Measurements from ENCODE around the gene GAREM2.

GAREM2 gene

DNA sequence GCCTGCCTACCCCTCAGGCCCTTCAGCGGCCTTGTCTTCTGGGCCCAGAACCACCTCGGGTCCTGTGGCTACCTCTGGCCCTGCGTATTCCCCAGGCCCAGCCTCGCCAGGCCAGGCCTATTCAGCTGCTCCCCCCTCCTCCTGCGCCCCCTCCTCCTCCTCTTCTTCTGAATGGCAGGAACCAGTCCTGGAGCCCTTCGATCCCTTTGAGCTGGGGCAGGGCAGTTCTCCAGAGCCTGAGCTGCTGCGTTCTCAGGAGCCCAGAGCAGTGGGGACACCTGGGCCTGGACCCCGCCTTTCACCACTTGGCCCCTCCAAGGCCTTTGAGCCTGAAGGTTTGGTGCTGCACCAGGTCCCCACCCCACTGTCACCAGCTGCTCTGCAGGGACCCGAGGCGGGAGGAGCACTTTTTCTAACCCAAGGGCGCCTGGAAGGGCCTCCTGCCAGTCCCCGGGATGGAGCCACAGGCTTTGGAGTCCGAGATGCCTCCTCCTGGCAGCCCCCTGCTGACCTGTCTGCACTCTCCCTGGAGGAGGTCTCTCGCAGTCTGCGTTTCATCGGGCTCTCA is 14.7 kb downstream of the GAREM2 start:
- H3K9me3 ChIP-seq (ENCODE audit: control insufficient read depth, insufficient read depth, low read depth, low read length), result no peaks in the 10 kb centered on the region
- no peak overlapping the region for H3K9ac ChIP-seq (ENCODE audit: low read length)
- no peak overlapping the region for H3K27ac ChIP-seq (ENCODE audit: low read depth, low read length)
- no peak overlapping the region for H3K4me3 ChIP-seq (ENCODE audit: low read depth, low read length)
- H3K36me3 ChIP-seq (ENCODE audit: control insufficient read depth, insufficient read depth, low read length), result peaks cover 31% of the 10 kb centered on the region
- peaks cover 8% of the 10 kb centered on the region; the same call in 1 of the 2 replicates for H3K4me1 ChIP-seq (ENCODE audit: control insufficient read depth, insufficient read depth, low read length)
- peaks cover 29% of the 10 kb centered on the region for H3K27me3 ChIP-seq (ENCODE audit: control insufficient read depth, insufficient read depth, low read length)

DNA sequence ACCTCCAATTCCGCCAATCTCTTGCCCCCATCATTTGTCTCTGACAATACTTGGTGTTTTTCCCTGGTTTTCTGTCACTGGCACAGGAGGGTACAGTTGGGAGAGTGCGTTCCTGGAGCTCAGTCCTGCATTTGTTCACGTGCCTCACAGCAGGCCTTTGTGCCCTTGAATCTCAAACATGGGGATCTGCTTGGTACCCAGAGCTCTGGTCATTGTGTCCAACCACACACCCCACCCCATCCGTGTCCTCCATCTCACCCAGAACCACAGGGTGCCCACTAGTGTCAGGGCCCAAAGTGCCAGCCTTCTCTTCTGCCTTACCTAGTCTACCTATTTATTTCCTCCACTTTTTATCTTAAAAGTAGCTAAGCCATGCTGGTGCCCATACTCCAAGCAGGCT is 16.2 kb downstream of the GAREM2 start:
- peaks cover 14% of the 10 kb centered on the region for H3K27me3 ChIP-seq (ENCODE audit: control insufficient read depth, insufficient read depth, low read length)
- H3K9me3 ChIP-seq (ENCODE audit: control insufficient read depth, insufficient read depth, low read depth, low read length), result no peaks in the 10 kb centered on the region
- no peak overlapping the region for H3K27ac ChIP-seq (ENCODE audit: low read depth, low read length)
- no peak overlapping the region for H3K4me3 ChIP-seq (ENCODE audit: low read depth, low read length)
- H3K9ac ChIP-seq (ENCODE audit: low read length), result no peak overlapping the region
- peaks cover 45% of the 10 kb centered on the region for H3K36me3 ChIP-seq (ENCODE audit: control insufficient read depth, insufficient read depth, low read length)
- H3K4me1 ChIP-seq (ENCODE audit: control insufficient read depth, insufficient read depth, low read length), result peaks cover 8% of the 10 kb centered on the region; the same call in 1 of the 2 replicates

DNA sequence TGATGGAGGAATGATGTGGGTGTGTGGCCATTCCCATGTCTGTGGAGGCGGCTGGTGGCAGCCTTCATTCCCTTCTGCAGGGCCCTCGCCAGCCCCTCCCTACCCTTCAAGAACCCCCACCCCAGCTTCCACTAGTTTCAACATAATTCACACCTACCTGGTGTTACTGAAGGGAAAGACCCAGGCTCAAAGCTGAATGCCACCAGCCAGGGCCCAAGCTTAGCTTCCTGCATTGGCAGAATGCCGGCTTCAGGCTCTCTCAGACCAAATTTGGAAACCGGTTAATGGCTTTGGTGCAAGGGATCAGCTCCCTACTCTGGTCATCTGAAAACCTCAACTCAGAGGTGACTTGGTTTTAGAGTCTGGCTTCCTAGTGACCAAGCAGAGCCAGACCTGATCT is 16.9 kb downstream of the GAREM2 start:
- peaks cover 5% of the 10 kb centered on the region; the same call in 1 of the 2 replicates for H3K4me1 ChIP-seq (ENCODE audit: control insufficient read depth, insufficient read depth, low read length)
- peaks cover 52% of the 10 kb centered on the region for H3K36me3 ChIP-seq (ENCODE audit: control insufficient read depth, insufficient read depth, low read length)
- no peak overlapping the region for H3K4me3 ChIP-seq (ENCODE audit: low read depth, low read length)
- peaks cover 9% of the 10 kb centered on the region for H3K27me3 ChIP-seq (ENCODE audit: control insufficient read depth, insufficient read depth, low read length)
- no peaks in the 10 kb centered on the region for H3K9me3 ChIP-seq (ENCODE audit: control insufficient read depth, insufficient read depth, low read depth, low read length)
- H3K9ac ChIP-seq (ENCODE audit: low read length), result no peak overlapping the region
- H3K27ac ChIP-seq (ENCODE audit: low read depth, low read length), result no peak overlapping the region

DNA sequence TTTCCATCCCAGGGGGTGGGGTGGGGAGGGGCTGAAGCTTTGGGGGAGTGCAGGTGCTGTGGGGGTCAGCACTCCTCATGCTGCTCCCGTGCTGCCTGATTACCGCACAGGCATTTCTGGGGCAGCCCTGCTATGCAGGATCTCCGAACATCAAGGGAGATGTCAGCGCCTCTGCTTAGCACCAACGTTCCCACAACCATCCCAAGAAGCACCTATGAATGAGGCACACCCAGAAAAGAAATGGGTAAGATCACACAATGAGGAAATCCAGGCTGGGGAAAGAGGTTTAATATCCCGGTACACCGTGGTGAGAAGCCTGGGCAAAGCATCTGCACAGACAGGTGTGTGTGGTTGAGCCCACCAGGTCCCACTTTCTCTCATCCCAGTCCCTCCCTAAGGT is 17.5 kb downstream of the GAREM2 start:
- Histone ChIP-seq H3K9me3 (ENCODE audit: control insufficient read depth, insufficient read depth, low read depth, low read length) (no peaks in the 10 kb centered on the region), H3K27ac (ENCODE audit: low read depth, low read length) (no peak overlapping the region), H3K4me1 (ENCODE audit: control insufficient read depth, insufficient read depth, low read length) (peaks cover 5% of the 10 kb centered on the region; the same call in 1 of the 2 replicates), H3K4me3 (ENCODE audit: low read depth, low read length) (no peak overlapping the region), H3K36me3 (ENCODE audit: control insufficient read depth, insufficient read depth, low read length) (peaks cover 58% of the 10 kb centered on the region), H3K9ac (ENCODE audit: low read length) (no peak overlapping the region), H3K27me3 (ENCODE audit: control insufficient read depth, insufficient read depth, low read length) (peaks cover 6% of the 10 kb centered on the region)

DNA sequence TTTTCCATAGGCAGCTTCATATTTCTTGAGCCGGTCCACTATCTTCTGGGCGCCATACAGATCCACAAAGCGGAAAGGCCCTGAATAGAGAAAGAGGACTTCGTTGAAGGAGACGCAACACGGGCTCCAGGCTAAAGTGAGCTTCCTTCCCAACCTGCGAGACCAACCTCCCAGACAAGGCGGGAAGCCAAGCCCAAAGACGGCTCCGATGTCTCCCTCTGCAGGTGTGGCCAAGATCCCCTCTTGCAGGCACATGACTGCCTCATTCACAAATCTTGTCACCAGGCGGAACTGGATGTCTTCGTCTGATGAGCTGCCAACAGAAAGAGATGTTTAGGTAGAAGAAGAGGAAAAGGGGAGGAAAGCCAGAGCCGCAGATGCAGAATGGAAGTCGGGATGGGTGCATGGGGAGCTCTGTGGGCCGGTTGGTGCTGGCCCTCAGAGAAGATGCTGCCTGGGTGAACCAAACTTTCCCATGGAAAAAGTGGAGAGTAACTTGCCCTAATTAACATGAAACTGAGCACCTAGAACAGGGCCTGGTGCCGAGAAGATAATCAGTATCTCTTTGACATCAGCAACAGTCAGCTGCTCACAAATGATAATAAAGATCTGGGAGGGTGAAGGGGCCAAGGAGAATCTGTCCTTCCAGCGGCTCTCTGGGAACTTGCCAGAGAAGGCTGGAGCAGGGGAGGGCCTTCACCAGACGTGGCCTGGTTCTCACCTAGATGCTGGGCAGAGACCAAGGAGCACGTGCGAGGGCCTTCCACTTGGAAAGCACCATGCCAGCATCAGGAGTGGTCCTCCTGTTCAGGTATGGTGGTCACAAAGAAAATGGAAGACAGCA is 18.6 kb downstream of the GAREM2 start:
- H3K4me1 ChIP-seq (ENCODE audit: control insufficient read depth, insufficient read depth, low read length), result peaks cover 5% of the 10 kb centered on the region; the same call in 1 of the 2 replicates
- no peaks in the 10 kb centered on the region for H3K27me3 ChIP-seq (ENCODE audit: control insufficient read depth, insufficient read depth, low read length)
- no peak overlapping the region for H3K4me3 ChIP-seq (ENCODE audit: low read depth, low read length)
- no peak overlapping the region for H3K9ac ChIP-seq (ENCODE audit: low read length)
- H3K27ac ChIP-seq (ENCODE audit: low read depth, low read length), result no peak overlapping the region
- no peaks in the 10 kb centered on the region for H3K9me3 ChIP-seq (ENCODE audit: control insufficient read depth, insufficient read depth, low read depth, low read length)
- peaks cover 69% of the 10 kb centered on the region for H3K36me3 ChIP-seq (ENCODE audit: control insufficient read depth, insufficient read depth, low read length)

DNA sequence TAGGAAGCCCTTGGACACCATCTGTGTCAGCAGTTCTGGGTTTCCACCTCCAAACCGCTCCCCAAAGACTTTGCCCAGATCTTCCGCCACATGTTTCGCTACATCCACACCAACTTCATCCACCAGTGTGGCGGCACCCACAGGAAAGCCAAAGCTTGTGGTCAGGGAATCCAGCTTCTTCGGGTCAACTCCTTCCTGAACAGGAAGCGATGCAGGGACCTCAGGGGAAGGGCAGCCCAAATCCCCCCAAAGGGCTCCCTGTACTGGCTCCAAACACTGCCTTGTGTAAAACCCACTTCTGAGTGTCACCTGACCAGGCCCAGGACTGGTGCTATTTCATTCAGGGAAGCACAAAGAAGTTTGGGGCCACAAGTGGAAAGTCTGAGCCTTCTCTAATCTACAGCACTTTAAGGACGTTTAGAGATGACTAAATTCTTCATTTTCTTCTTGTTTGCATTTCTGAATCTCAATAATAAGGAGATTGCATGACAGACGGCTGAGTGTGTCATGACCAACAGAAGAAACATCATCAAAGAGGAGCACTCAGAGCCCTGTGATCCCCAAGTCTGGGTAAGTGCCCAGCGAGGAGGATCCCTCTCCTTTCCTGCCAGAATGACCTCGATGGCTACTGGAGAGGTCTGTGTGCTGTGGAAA is 20.8 kb downstream of the GAREM2 start:
- H3K27me3 ChIP-seq (ENCODE audit: control insufficient read depth, insufficient read depth, low read length), result no peaks in the 10 kb centered on the region
- no peaks in the 10 kb centered on the region for H3K9me3 ChIP-seq (ENCODE audit: control insufficient read depth, insufficient read depth, low read depth, low read length)
- H3K4me3 ChIP-seq (ENCODE audit: low read depth, low read length), result no peak overlapping the region
- H3K36me3 ChIP-seq (ENCODE audit: control insufficient read depth, insufficient read depth, low read length), result peaks cover 86% of the 10 kb centered on the region
- H3K27ac ChIP-seq (ENCODE audit: low read depth, low read length), result no peak overlapping the region
- no peak overlapping the region for H3K9ac ChIP-seq (ENCODE audit: low read length)
- H3K4me1 ChIP-seq (ENCODE audit: control insufficient read depth, insufficient read depth, low read length), result no peaks in the 10 kb centered on the region

DNA sequence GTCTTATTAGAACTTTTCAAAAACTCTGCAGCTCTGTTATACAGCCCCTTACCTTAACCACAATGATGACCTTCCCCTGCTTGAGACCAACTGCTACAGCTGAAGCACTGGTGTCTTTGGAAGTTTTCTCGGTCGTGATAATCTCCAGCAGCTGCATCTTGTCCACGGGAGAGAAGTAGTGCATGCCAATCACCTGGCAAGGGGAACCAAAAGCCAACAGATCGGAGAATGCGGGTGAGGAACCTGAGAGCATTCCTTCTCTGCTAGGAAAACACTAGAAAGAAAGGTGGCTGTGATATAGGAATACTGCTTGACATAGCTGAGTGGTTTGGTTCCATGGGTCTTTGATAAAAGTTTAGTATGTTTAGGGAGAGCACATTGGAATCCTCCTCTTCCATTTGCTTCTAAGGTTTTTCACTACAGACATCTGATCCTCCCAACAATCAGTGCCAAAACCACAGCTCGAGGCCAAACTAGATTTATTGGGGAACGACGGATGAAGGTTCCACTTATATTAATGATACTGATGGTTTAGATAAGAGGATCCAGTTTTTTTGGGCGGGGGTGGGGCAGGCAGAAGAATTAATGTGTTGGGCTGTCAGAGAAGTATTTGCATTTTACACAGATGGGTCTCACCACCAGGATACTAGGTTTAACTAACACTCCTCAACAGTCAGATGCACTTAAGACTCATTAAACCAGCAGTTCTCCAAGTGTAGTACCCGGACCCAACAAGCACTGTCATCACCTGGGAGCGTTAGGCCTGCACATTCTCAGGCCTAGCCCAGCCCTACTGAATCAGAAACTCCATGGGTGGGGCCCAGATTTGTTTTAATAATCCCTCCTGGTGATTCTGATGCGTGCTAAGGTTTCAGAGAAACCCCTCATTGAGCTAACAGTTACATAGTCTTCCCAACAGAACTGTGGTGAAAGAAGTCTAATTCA is 22.4 kb downstream of the GAREM2 start:
- peaks cover 95% of the 10 kb centered on the region for H3K36me3 ChIP-seq (ENCODE audit: control insufficient read depth, insufficient read depth, low read length)

DNA sequence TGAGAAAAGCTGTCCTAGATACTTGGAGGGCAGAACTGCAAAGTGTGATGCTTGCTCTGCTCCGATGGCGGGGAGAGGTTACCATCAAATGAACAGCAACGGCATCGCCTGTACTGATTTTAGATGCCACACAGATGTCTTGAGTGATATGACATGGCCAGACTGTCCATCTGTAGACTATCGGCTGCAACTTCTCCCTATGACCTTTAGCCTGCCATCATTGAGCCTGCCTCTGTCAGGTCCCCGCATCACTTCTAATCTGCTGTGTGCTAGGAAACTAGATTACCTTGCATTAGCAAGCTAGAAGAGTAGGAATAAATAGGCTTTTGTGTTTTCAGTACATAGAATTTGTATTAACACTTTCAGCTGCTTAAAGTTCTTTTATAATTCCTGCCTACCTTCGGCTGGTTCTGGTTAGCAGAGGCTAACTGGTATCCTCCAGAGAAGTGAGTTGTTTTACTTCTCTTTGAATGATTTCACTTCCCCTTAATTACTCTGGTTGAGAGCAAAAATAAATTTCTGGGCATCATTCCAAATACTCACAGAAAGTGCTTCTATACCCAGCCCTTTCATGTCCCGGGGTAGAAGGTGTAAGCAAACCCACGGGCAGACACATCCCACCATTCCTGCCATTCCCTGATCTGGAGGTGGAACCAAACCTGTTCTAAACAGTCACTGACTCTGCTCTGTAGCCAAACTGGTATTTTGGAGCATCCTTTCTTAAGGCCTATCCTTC is 24.0 kb downstream of the GAREM2 start:
- Histone ChIP-seq H3K36me3 (ENCODE audit: control insufficient read depth, insufficient read depth, low read length) (peaks cover 90% of the 10 kb centered on the region), H3K9me3 (ENCODE audit: control insufficient read depth, insufficient read depth, low read depth, low read length) (no peaks in the 10 kb centered on the region), H3K27ac (ENCODE audit: low read depth, low read length) (no peak overlapping the region), H3K4me1 (ENCODE audit: control insufficient read depth, insufficient read depth, low read length) (no peaks in the 10 kb centered on the region), H3K4me3 (ENCODE audit: low read depth, low read length) (no peak overlapping the region), H3K27me3 (ENCODE audit: control insufficient read depth, insufficient read depth, low read length) (no peaks in the 10 kb centered on the region), H3K9ac (ENCODE audit: low read length) (no peak overlapping the region)

More for the DNA sequence above, 22.4 kb downstream of the GAREM2 start:
- no peak overlapping the region for H3K9ac ChIP-seq (ENCODE audit: low read length)
- no peak overlapping the region for H3K4me3 ChIP-seq (ENCODE audit: low read depth, low read length)
- no peaks in the 10 kb centered on the region for H3K4me1 ChIP-seq (ENCODE audit: control insufficient read depth, insufficient read depth, low read length)
- H3K27me3 ChIP-seq (ENCODE audit: control insufficient read depth, insufficient read depth, low read length), result no peaks in the 10 kb centered on the region
- no peak overlapping the region for H3K27ac ChIP-seq (ENCODE audit: low read depth, low read length)
- H3K9me3 ChIP-seq (ENCODE audit: control insufficient read depth, insufficient read depth, low read depth, low read length), result no peaks in the 10 kb centered on the region

DNA sequence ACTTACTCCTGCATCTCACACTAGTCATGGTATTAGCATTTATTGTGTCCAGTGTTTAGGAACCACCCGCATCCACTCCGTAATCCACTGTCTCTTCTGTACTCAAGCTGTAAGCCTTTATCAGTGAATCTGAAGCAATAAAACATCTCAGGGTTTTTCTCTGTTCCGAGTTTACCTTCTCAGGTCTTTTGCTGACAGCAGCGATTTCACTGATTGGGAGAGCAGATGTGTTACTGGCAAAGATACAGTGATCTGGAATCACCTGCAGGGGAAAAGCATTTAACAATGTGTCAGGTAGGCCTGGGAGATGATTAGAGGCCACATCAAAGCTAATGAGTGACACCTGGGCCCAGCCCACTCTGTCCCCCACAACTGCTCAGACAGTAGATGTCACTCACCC is 24.6 kb downstream of the GAREM2 start:
- Histone ChIP-seq H3K4me1 (ENCODE audit: control insufficient read depth, insufficient read depth, low read length) (no peaks in the 10 kb centered on the region), H3K4me3 (ENCODE audit: low read depth, low read length) (no peak overlapping the region), H3K9me3 (ENCODE audit: control insufficient read depth, insufficient read depth, low read depth, low read length) (no peaks in the 10 kb centered on the region), H3K27me3 (ENCODE audit: control insufficient read depth, insufficient read depth, low read length) (no peaks in the 10 kb centered on the region), H3K27ac (ENCODE audit: low read depth, low read length) (no peak overlapping the region), H3K9ac (ENCODE audit: low read length) (no peak overlapping the region), H3K36me3 (ENCODE audit: control insufficient read depth, insufficient read depth, low read length) (peaks cover 91% of the 10 kb centered on the region)

DNA sequence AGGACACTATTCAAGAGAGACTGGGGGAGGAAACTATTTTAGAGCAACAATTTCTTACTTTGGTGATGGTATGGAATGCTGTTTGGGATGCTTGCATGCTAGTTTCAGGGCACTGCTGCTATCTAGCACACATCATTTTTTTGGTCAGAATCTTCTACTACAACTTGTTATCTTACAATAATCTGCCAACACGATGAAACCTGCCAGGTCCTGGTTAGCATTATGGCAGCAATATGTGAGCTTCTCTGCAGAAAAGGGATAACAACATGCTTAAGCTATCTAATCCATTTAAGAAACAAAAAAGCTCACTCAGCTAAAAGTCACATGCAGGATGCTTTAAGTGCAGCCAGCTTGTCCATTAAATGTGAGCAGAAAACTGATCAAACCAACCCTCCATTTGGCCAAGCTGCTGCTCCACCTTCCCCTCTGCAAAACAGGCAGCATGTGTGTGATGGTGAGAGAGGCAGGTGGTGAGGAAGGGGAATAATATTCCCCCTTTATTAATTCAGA is 30.1 kb downstream of the GAREM2 start:
- H3K9me3 ChIP-seq (ENCODE audit: control insufficient read depth, insufficient read depth, low read depth, low read length), result no peaks in the 10 kb centered on the region
- no peak overlapping the region for H3K27ac ChIP-seq (ENCODE audit: low read depth, low read length)
- peaks cover 60% of the 10 kb centered on the region for H3K36me3 ChIP-seq (ENCODE audit: control insufficient read depth, insufficient read depth, low read length)

More for the DNA sequence above, 30.1 kb downstream of the GAREM2 start:
- 0 out of 2 replicates have a peak, but pooled peaks cover 3% of the 10 kb centered on the region for H3K4me1 ChIP-seq (ENCODE audit: control insufficient read depth, insufficient read depth, low read length)
- H3K27me3 ChIP-seq (ENCODE audit: control insufficient read depth, insufficient read depth, low read length), result no peaks in the 10 kb centered on the region
- no peak overlapping the region for H3K4me3 ChIP-seq (ENCODE audit: low read depth, low read length)
- no peak overlapping the region for H3K9ac ChIP-seq (ENCODE audit: low read length)

Measured in HUES6 (cell line).